ENCODE data around the gene ELMO2.

Gene ELMO2

GRCh38 chr20:46416839-46417238 lies 10.4 kb upstream of the ELMO2 start:
- peaks cover 20% of the 10 kb centered on the region for H3K27me3 Mint-ChIP-seq
- no peak overlapping the region for H3K4me3 Mint-ChIP-seq
- no peak overlapping the region for H3K27ac Mint-ChIP-seq
- DNase-seq (no peak), ATAC-seq (no peak)
- H3K9me3 Mint-ChIP-seq, result no peaks in the 10 kb centered on the region
- H3K4me1 Mint-ChIP-seq, result no peaks in the 10 kb centered on the region

- H3K4me3 Mint-ChIP-seq, result no peak overlapping the region
- H3K27me3 Mint-ChIP-seq, result peaks cover 20% of the 10 kb centered on the region
- no peaks in the 10 kb centered on the region for H3K4me1 Mint-ChIP-seq
- DNase-seq (no peak), ATAC-seq (no peak)
- no peak overlapping the region for H3K27ac Mint-ChIP-seq
- no peaks in the 10 kb centered on the region for H3K9me3 Mint-ChIP-seq
Measured at GRCh38 chr20:46416421-46416820, 10.0 kb upstream of the ELMO2 start.

- no peak overlapping the region for H3K27ac Mint-ChIP-seq
- H3K9me3 Mint-ChIP-seq, result no peaks in the 10 kb centered on the region
- peaks cover 20% of the 10 kb centered on the region for H3K27me3 Mint-ChIP-seq
- ATAC-seq (no peak), DNase-seq (no peak)
- H3K4me1 Mint-ChIP-seq, result peaks cover 3% of the 10 kb centered on the region
- H3K4me3 Mint-ChIP-seq, result no peak overlapping the region
Measured at GRCh38 chr20:46415773-46416172, 9.4 kb upstream of the ELMO2 start.

GRCh38 chr20:46414608-46415007 lies 8.2 kb upstream of the ELMO2 start:
- no peak for ATAC-seq
- H3K4me1 Mint-ChIP-seq, result peaks cover 8% of the 10 kb centered on the region
- H3K9me3 Mint-ChIP-seq, result no peaks in the 10 kb centered on the region
- peaks cover 20% of the 10 kb centered on the region for H3K27me3 Mint-ChIP-seq
- no peak overlapping the region for H3K27ac Mint-ChIP-seq
- no peak for DNase-seq
- no peak overlapping the region for H3K4me3 Mint-ChIP-seq

GRCh38 chr20:46411637-46412036 lies 5.2 kb upstream of the ELMO2 start:
- ATAC-seq, result no peak

GRCh38 chr20:46408281-46408731 lies 1.9 kb upstream of the ELMO2 start:
- no peaks in the 10 kb centered on the region for H3K9me3 Mint-ChIP-seq
- DNase-seq (no peak), ATAC-seq (no peak)
- peaks cover 47% of the 10 kb centered on the region for H3K4me1 Mint-ChIP-seq
- no peak overlapping the region for H3K4me3 Mint-ChIP-seq
- H3K27ac Mint-ChIP-seq, result no peak overlapping the region
- H3K27me3 Mint-ChIP-seq, result no peaks in the 10 kb centered on the region

More at GRCh38 chr20:46411637-46412036, 5.2 kb upstream of the ELMO2 start:
- peaks cover 24% of the 10 kb centered on the region for H3K4me1 Mint-ChIP-seq
- DNase-seq, result no peak
- H3K27ac Mint-ChIP-seq, result no peak overlapping the region
- H3K4me3 Mint-ChIP-seq, result no peak overlapping the region
- no peaks in the 10 kb centered on the region for H3K9me3 Mint-ChIP-seq
- H3K27me3 Mint-ChIP-seq, result peaks cover 9% of the 10 kb centered on the region

GRCh38 chr20:46407671-46407996 lies 1.2 kb upstream of the ELMO2 start:
- Mint-ChIP-seq H3K27me3 (no peaks in the 10 kb centered on the region), H3K4me3 (peak overlapping the region; percentile 79 to 88), H3K4me1 (peaks cover 54% of the 10 kb centered on the region), H3K27ac (no peak overlapping the region), H3K9me3 (no peaks in the 10 kb centered on the region)
- DNase-seq, result no peak
- ATAC-seq, result no peak

GRCh38 chr20:46406986-46407670 lies 713 bp upstream of the ELMO2 start:
- no peaks in the 10 kb centered on the region for H3K27me3 Mint-ChIP-seq
- peak overlapping the region; percentile 96 for H3K27ac Mint-ChIP-seq
- H3K9me3 Mint-ChIP-seq, result no peaks in the 10 kb centered on the region
- peak overlapping the region; percentile 79 to 88 for H3K4me3 Mint-ChIP-seq
- peaks cover 59% of the 10 kb centered on the region for H3K4me1 Mint-ChIP-seq
- peak; percentile 80 to 86 for DNase-seq
- ATAC-seq, result peak; percentile 79

GRCh38 chr20:46402331-46402811 lies 4.0 kb downstream of the ELMO2 start:
- peaks cover 74% of the 10 kb centered on the region for H3K4me1 Mint-ChIP-seq
- ATAC-seq (no peak), DNase-seq (no peak)
- peak overlapping the region; percentile 67 to 75 for H3K4me3 Mint-ChIP-seq
- H3K27ac Mint-ChIP-seq, result peak overlapping the region in 1 of 2 donors; percentile 13
- H3K27me3 Mint-ChIP-seq, result no peaks in the 10 kb centered on the region
- no peaks in the 10 kb centered on the region for H3K9me3 Mint-ChIP-seq

- Mint-ChIP-seq H3K27ac (peak overlapping the region; percentile 44 to 85), H3K4me3 (peak overlapping the region; percentile 67 to 75), H3K27me3 (no peaks in the 10 kb centered on the region), H3K4me1 (peaks cover 67% of the 10 kb centered on the region), H3K9me3 (no peaks in the 10 kb centered on the region)
- DNase-seq (peak in 1 of 2 donors; percentile 23), ATAC-seq (peak; percentile 44)
Measured at GRCh38 chr20:46401478-46401860, 4.9 kb downstream of the ELMO2 start.

GRCh38 chr20:46400828-46401477 lies 5.5 kb downstream of the ELMO2 start:
- ATAC-seq, result peak; percentile 88
- no peaks in the 10 kb centered on the region for H3K27me3 Mint-ChIP-seq
- H3K9me3 Mint-ChIP-seq, result no peaks in the 10 kb centered on the region
- DNase-seq, result peak; percentile 23 to 28
- peak overlapping the region; percentile 82 to 85 for H3K27ac Mint-ChIP-seq
- peak overlapping the region; percentile 67 to 75 for H3K4me3 Mint-ChIP-seq
- peaks cover 67% of the 10 kb centered on the region for H3K4me1 Mint-ChIP-seq

- no peak for DNase-seq
- H3K4me3 Mint-ChIP-seq, result peak overlapping the region; percentile 67 to 75
- no peak for ATAC-seq
- peak overlapping the region; percentile 16 to 82 for H3K27ac Mint-ChIP-seq
- H3K9me3 Mint-ChIP-seq, result no peaks in the 10 kb centered on the region
- H3K27me3 Mint-ChIP-seq, result no peaks in the 10 kb centered on the region
- peaks cover 63% of the 10 kb centered on the region for H3K4me1 Mint-ChIP-seq
Measured at GRCh38 chr20:46400253-46400652, 6.2 kb downstream of the ELMO2 start.

GRCh38 chr20:46399401-46399800 lies 7.0 kb downstream of the ELMO2 start:
- peak overlapping the region; percentile 8 to 17 for H3K4me3 Mint-ChIP-seq
- ATAC-seq, result no peak
- peak overlapping the region; percentile 5 to 38 for H3K27ac Mint-ChIP-seq
- no peaks in the 10 kb centered on the region for H3K9me3 Mint-ChIP-seq
- H3K4me1 Mint-ChIP-seq, result peaks cover 55% of the 10 kb centered on the region
- no peaks in the 10 kb centered on the region for H3K27me3 Mint-ChIP-seq
- no peak for DNase-seq

- Mint-ChIP-seq H3K27me3 (no peaks in the 10 kb centered on the region), H3K4me1 (peaks cover 51% of the 10 kb centered on the region), H3K27ac (peak overlapping the region in 1 of 2 donors; percentile 38), H3K9me3 (no peaks in the 10 kb centered on the region), H3K4me3 (no peak overlapping the region)
- DNase-seq (no peak), ATAC-seq (no peak)
Measured at GRCh38 chr20:46398963-46399362, 7.5 kb downstream of the ELMO2 start.

- H3K27me3 Mint-ChIP-seq, result no peaks in the 10 kb centered on the region
- ATAC-seq (no peak), DNase-seq (no peak)
- H3K9me3 Mint-ChIP-seq, result no peaks in the 10 kb centered on the region
- H3K27ac Mint-ChIP-seq, result no peak overlapping the region
- H3K4me1 Mint-ChIP-seq, result peaks cover 23% of the 10 kb centered on the region
- H3K4me3 Mint-ChIP-seq, result no peak overlapping the region
Measured at GRCh38 chr20:46396052-46396740, 10.2 kb downstream of the ELMO2 start.

Measured in stimulated activated naive CD8-positive, alpha-beta T cell treated with anti-CD3 and anti-CD28 coated beads, Interleukin-15, amount 100 ng/mL, for 72 hours (primary cell).